ENCODE data around the gene LRMDA. TPM values are rescaled to one million over a fixed set of nuclear protein-coding genes. Genes with fewer than 3 reads are reported as not detected.

Gene LRMDA
- total and polyA plus RNA-seq, 2 of the 8 experiments (the other 6 are each of a cell fraction or from before 2014, with no cell fraction given) = 0.86 to 2.8 TPM

DNA sequence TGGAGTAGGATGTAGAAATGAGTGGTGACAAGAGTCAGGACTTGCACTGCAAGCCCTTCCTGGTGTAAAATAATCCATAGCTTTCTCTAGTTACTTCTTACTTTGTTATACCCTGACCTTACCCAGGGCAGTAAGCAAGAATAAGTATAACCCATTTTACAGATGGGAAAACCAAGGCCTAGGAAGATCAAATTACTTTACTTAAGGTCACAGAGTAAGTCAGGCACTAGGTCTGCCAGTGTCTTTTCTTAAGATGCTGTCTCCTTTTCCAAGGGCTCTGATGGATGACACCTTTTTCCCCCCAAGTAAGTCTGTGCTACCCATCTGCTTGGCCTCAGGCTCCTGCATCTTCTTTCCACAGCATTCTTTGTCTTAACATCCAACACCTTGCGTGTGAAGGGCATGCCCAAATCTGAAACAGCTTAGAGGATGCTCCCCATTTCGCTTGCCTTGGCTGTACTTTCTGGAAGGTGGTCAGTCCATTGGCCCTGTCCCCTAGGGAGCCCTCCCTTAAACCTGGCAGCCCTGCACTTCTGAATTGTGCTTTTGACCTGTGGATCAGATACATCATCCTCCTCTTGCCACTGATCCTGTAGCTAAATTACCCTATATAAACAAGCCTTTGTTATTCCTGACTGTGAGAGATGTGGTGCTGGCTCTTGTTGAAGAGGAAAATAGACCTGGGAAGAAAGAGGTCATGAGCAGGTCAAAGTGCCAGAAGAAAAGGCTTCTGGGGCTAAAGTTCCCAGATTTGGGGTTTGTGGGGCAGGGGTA is 168.6 kb downstream of the LRMDA start:
- Histone ChIP-seq H4K91ac (replicated peaks; ENCODE audit: insufficient read length, low read length) (no peak overlapping the region), H3K9me3 (ENCODE audit: insufficient read depth in 2 of 2, low read depth in 1 of 2, low read length in 1 of 2) (no peaks in the 10 kb centered on the region), H3K4ac (replicated peaks; ENCODE audit: insufficient read length, low read depth, low read length) (no peak overlapping the region), H4K8ac (ENCODE audit: extremely low read depth, insufficient read depth, low read length) (no peak overlapping the region), H3K36me3 (ENCODE audit: control insufficient read depth in 2 of 4, insufficient read depth in 4 of 4, low read length in 3 of 4) (no peaks in the 10 kb centered on the region), H3K4me1 (replicated peaks in 1 of 4; ENCODE audit: control insufficient read depth in 3 of 4, insufficient read depth in 4 of 4, low read length in 3 of 4) (peaks cover 2 to 19% (median 13%) of the 10 kb centered on the region in 4 experiments; a peak in 6 of 7 replicates), H3K23ac (ENCODE audit: insufficient read length) (no peak overlapping the region), H3K27me3 (replicated peaks in 1 of 4; ENCODE audit: control insufficient read depth in 3 of 4, extremely low read depth in 1 of 4, insufficient read depth in 3 of 4, low read length in 3 of 4) (peaks cover 19 to 44% (median 29%) of the 10 kb centered on the region in 4 experiments), H3K18ac (ENCODE audit: extremely low read depth, low read length) (no peak overlapping the region), H2AFZ (ENCODE audit: low read length) (no peak overlapping the region), H3K27ac (ENCODE audit: low read depth, low read length) (no peak overlapping the region), H2BK12ac (ENCODE audit: low read depth, low read length) (no peak overlapping the region), H3K79me2 (ENCODE audit: control insufficient read depth in 1 of 2, insufficient read depth in 2 of 2, low read length in 2 of 2) (no peaks in the 10 kb centered on the region), H2BK120ac (replicated peaks; ENCODE audit: low read depth, low read length) (no peak overlapping the region), H2BK5ac (ENCODE audit: low read depth, low read length) (no peak overlapping the region), H3K56ac (replicated peaks; ENCODE audit: insufficient read length, low read depth, low read length) (no peak overlapping the region), H3K4me3 (ENCODE audit: extremely low read depth in 1 of 4, insufficient read depth in 2 of 4, low read depth in 3 of 4, low read length in 4 of 4) (no peak overlapping the region), H3K14ac (ENCODE audit: insufficient read length) (no peak overlapping the region), H4K5ac (ENCODE audit: insufficient read length, low read depth, low read length) (no peak overlapping the region), H4K20me1 (replicated peaks in 1 of 2; ENCODE audit: control insufficient read depth in 1 of 2, insufficient read depth in 2 of 2, low read length in 2 of 2) (peaks cover 2 to 6% of the 10 kb centered on the region in 2 experiments), H2BK20ac (ENCODE audit: low read length) (no peak overlapping the region), H2BK15ac (ENCODE audit: low read length) (no peak overlapping the region), H2AK5ac (ENCODE audit: low read depth, low read length) (no peak overlapping the region), H3K9ac (replicated peaks in 1 of 4; ENCODE audit: extremely low read depth in 1 of 4, low read depth in 3 of 4, low read length in 3 of 4) (no peak overlapping the region), H3K79me1 (ENCODE audit: low read depth, low read length) (no peaks in the 10 kb centered on the region), H3K4me2 (ENCODE audit: insufficient read depth in 1 of 2, low read depth in 2 of 2, low read length in 2 of 2) (0 out of 4 replicates have a peak overlapping the region, but pooled peaks of 1 of the 2 experiments have one; percentile 12), H3K23me2 (ENCODE audit: low read depth, low read length) (no peaks in the 10 kb centered on the region)
- CTCF ChIA-PET (ENCODE audit: partially characterized antibody) = no interaction called here
- TF ChIP-seq EP300 (IDR thresholded peaks at IDR 0.05; ENCODE audit: borderline replicate concordance in 1 of 2, low read depth in 2 of 2, low read length in 2 of 2) = no peak
- TF ChIP-seq SP2 (IDR thresholded peaks at IDR 0.05; ENCODE audit: low read length) = no peak
- 0 out of 2 replicates have a peak, but pooled peaks have one; percentile 22 for TF ChIP-seq SP1 (IDR thresholded peaks at IDR 0.05; ENCODE audit: low read depth, low read length)
- TF ChIP-seq POU5F1 (IDR thresholded peaks at IDR 0.05; ENCODE audit: low read depth, low read length) = 0 out of 2 replicates have a peak, but pooled peaks have one; percentile 51
- TF ChIP-seq ZNF274 (IDR thresholded peaks at IDR 0.05; ENCODE audit: borderline replicate concordance, extremely low read depth, low read length) = no peak
- TF ChIP-seq KDM1A (IDR thresholded peaks at IDR 0.05; ENCODE audit: borderline replicate concordance, low read length) = peak; percentile 81; the same call in 1 of the 2 replicates
- peak; percentile 93; the same call in 1 of the 2 replicates for TF ChIP-seq RXRA (IDR thresholded peaks at IDR 0.05; ENCODE audit: insufficient read depth, low read depth, low read length)
- DNase-seq (ENCODE audit: low read depth in 1 of 2, low spot score in 2 of 2) (no peak), FAIRE-seq (peak; percentile 78)
- WGBS, 2 experiments (ENCODE audit: extremely low coverage in 1 of 2, insufficient coverage in 1 of 2, insufficient read length in 1 of 2, insufficient replicate concordance in 2 of 2, low coverage in 1 of 2, low lambda C conversion rate in 2 of 2, missing lambda C conversion rate in 1 of 2) = 64% methylated on average over 2 of the region's 2 CpGs; no CpG with 5 or more reads in 1 of the 2 experiments
- POLR2A ChIA-PET (ENCODE audit: partially characterized antibody) = no interaction called here
